Measurements from ENCODE around the gene ODAM. TPM values are rescaled to one million over a fixed set of nuclear protein-coding genes. Genes with fewer than 3 reads are reported as not detected.
A peak's percentile ranks its signal among the peaks of the same experiment; 100 is the strongest.

Gene ODAM
- polyA plus RNA-seq, 1 experiment = not detected

DNA sequence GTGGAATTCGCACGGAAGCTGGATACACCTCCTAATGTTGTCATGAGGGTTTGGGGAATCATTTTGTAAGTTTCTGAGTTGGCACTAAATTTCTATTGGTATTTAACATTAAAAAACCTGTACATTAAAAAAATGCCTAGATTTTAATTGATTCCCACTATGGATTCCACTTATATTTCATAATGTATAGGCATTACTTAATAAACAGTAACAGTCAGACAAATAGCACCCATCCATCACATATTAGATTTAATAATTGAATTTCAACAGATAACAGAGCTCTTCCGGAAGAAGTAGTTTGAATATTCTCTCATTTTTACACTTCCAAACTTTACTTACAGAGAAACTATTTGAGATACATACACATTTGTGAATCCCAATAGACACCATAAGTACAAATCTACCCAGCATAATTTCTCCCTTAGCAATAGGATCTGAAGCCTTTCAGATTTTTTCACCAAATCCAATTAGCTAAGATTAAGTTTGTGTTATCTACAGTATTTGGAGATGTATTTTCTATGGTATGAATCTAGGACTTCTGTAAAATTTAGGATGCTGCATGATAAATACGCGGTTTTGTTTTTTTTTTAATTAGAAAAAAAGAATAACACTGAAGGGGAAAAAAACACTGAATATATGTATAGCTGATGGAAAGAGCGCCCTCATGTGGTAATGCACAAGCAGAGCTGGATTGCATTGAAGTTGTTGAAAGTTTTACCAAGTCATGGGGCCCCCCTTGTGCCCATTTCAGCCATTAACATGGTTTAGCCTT lies 12.2 kb upstream of the ODAM start:
- Histone ChIP-seq H3K4me3 (ENCODE audit: low read depth, low read length) (no peak overlapping the region), H3K36me3 (ENCODE audit: control insufficient read depth, insufficient read depth, low read length) (no peaks in the 10 kb centered on the region), H3K27me3 (ENCODE audit: control insufficient read depth, insufficient read depth, low read length) (no peaks in the 10 kb centered on the region)
- ChIA-PET POLR2A (no interaction called here), CTCF (interaction anchor here (1.0 to 2.2 kb wide), 2 partner anchors 11 to 20 kb away, joined by 4 to 6 read pairs; no protein-coding TSS in a partner anchor)
- TF ChIP-seq, protein P1, sequence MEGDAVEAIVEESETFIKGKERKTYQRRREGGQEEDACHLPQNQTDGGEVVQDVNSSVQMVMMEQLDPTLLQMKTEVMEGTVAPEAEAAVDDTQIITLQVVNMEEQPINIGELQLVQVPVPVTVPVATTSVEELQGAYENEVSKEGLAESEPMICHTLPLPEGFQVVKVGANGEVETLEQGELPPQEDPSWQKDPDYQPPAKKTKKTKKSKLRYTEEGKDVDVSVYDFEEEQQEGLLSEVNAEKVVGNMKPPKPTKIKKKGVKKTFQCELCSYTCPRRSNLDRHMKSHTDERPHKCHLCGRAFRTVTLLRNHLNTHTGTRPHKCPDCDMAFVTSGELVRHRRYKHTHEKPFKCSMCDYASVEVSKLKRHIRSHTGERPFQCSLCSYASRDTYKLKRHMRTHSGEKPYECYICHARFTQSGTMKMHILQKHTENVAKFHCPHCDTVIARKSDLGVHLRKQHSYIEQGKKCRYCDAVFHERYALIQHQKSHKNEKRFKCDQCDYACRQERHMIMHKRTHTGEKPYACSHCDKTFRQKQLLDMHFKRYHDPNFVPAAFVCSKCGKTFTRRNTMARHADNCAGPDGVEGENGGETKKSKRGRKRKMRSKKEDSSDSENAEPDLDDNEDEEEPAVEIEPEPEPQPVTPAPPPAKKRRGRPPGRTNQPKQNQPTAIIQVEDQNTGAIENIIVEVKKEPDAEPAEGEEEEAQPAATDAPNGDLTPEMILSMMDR (IDR thresholded peaks at IDR 0.05; ENCODE audit: insufficient read depth, low read depth, low read length) = peak; percentile 53
- no peak for DNase-seq (ENCODE audit: low read depth)

- ChIA-PET POLR2A (no interaction called here), CTCF (interaction anchor here (1.0 kb wide), 1 partner anchor 21 kb away, joined by 4 read pairs; no protein-coding TSS in a partner anchor)
- Histone ChIP-seq H3K36me3 (ENCODE audit: control insufficient read depth, insufficient read depth, low read length) (no peaks in the 10 kb centered on the region), H3K27me3 (ENCODE audit: control insufficient read depth, insufficient read depth, low read length) (no peaks in the 10 kb centered on the region), H3K4me3 (ENCODE audit: low read depth, low read length) (no peak overlapping the region)
- TF ChIP-seq, protein P1 (IDR thresholded peaks at IDR 0.05; ENCODE audit: insufficient read depth, low read depth, low read length) = no peak
- no peak for DNase-seq (ENCODE audit: low read depth)
Observed at GRCh38 chr4:70183940-70184246, 11.6 kb upstream of the ODAM start.

- POLR2A ChIA-PET = no interaction called here
- TF ChIP-seq, protein P1 (IDR thresholded peaks at IDR 0.05; ENCODE audit: insufficient read depth, low read depth, low read length) = no peak
- DNase-seq (ENCODE audit: low read depth) = no peak
- no peaks in the 10 kb centered on the region for H3K36me3 ChIP-seq (ENCODE audit: control insufficient read depth, insufficient read depth, low read length)
- CTCF ChIA-PET = no interaction called here
- H3K4me3 ChIP-seq (ENCODE audit: low read depth, low read length) = no peak overlapping the region
- no peaks in the 10 kb centered on the region for H3K27me3 ChIP-seq (ENCODE audit: control insufficient read depth, insufficient read depth, low read length)
Observed at GRCh38 chr4:70187216-70187615, 8.3 kb upstream of the ODAM start.

DNA sequence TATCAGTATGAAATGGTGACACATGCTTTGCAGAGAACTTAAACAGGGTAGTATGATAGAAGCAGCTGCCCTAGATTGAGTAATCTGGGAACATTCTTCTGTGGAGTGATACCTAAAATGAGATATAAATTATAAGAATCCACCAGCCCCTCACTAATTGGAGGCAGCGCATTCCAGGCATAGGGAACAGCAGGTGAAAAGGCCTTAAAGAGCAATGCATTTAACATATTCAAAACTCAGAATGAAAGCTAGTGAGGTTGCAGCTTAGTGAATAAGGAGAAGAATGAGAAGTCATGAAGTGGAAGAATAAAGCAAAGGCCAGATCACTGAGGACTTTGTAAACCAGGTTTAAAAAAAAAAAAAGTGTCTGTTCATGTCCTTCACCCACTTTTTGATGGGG lies 4.9 kb upstream of the ODAM start:
- Histone ChIP-seq H3K27me3 (ENCODE audit: control insufficient read depth, insufficient read depth, low read length) (no peaks in the 10 kb centered on the region), H3K4me3 (ENCODE audit: low read depth, low read length) (no peak overlapping the region), H3K36me3 (ENCODE audit: control insufficient read depth, insufficient read depth, low read length) (no peaks in the 10 kb centered on the region)
- ChIA-PET POLR2A (no interaction called here), CTCF (no interaction called here)
- TF ChIP-seq, protein P1 (IDR thresholded peaks at IDR 0.05; ENCODE audit: insufficient read depth, low read depth, low read length) = no peak
- no peak for DNase-seq (ENCODE audit: low read depth)

DNA sequence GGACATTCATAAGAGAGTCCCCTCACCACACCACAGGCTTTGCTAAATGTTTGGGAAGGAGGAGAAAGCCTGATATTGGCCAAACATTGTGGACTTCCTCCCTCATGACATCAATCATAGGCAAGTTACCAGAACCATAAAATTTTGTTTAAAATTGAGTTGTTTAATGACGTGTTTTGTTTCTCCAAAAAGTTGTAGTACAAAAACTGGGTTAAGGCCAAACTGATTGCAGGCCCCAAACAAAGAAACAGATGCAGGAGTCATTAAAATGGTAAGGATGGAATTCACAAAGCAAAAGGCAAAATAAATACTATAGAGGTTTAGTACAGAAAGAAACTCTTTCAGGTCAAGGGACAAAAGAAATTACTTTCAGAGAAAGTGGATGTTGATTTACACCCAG lies 3.9 kb upstream of the ODAM start:
- H3K27me3 ChIP-seq (ENCODE audit: control insufficient read depth, insufficient read depth, low read length) = no peaks in the 10 kb centered on the region
- DNase-seq (ENCODE audit: low read depth) = no peak
- no peak overlapping the region for H3K4me3 ChIP-seq (ENCODE audit: low read depth, low read length)
- no peaks in the 10 kb centered on the region for H3K36me3 ChIP-seq (ENCODE audit: control insufficient read depth, insufficient read depth, low read length)
- CTCF ChIA-PET = no interaction called here
- POLR2A ChIA-PET = no interaction called here
- TF ChIP-seq, protein P1 (IDR thresholded peaks at IDR 0.05; ENCODE audit: insufficient read depth, low read depth, low read length) = no peak
